T-helper 22 cell (primary cell): Measurements from ENCODE around the gene HELQ.

Source experiments
- DNase-seq: peaks from one replicate; pipeline ENCODE4 v3.0.0-alpha.2; 2020; ENCODE audit warnings: low read depth

The HELQ gene

DNA sequence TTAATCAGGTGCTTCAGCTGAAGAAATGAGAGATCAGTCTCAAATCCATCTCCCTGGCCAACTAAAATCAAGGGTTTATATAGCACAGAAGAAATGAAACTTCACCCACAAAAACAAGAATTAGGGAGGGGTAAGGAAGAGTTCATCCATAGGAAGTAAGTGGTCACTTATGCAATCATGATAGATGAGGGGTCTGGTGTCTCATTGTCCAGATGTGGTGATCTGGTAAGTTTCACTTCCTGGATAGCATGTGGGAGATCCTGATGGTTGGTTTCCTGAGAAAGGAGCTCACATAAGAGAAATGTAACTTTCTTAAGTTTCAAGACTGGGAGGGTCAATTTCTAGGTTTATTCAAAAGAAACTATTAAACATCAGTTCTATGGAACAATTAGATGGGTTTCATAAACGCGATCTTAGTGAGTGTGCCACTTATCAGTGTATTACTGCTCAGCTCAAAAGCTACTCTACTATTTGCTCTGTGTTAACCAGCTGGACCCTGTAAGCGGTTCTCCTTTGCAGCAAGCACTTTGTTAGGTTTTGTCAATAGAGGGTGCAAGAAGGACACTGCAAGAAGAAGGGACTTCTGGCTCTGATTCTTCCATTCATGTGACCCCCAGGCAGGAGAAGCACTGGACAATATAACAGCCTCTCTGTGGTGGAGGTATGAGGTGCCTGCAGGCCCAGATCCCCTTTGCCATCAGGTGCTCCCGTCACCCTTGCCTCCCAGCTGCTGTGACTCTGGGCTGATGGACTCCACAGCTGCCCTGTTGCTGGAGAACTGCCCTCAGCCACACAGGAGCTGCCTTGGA is 85.6 kb downstream of the HELQ start:
- no peak for DNase-seq

DNA sequence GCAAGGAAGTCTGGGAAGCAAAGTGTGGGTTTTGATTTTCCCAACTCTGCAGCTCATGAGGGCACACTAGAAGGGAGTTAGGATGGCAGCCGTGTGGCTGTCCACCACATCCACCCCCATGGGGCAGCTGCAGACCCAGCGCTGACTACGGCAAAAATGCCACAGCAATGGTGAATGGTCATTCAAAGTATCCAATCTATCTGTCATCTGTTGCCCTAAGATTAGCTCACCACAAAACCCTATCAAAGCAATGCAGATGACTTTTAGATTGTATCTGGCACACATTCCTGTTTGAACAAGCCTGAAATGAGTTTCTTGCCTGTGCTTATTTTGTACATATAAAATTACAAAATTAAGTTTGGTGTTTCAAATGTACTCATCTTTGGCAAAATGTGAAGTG is 91.3 kb downstream of the HELQ start:
- no peak for DNase-seq

DNA sequence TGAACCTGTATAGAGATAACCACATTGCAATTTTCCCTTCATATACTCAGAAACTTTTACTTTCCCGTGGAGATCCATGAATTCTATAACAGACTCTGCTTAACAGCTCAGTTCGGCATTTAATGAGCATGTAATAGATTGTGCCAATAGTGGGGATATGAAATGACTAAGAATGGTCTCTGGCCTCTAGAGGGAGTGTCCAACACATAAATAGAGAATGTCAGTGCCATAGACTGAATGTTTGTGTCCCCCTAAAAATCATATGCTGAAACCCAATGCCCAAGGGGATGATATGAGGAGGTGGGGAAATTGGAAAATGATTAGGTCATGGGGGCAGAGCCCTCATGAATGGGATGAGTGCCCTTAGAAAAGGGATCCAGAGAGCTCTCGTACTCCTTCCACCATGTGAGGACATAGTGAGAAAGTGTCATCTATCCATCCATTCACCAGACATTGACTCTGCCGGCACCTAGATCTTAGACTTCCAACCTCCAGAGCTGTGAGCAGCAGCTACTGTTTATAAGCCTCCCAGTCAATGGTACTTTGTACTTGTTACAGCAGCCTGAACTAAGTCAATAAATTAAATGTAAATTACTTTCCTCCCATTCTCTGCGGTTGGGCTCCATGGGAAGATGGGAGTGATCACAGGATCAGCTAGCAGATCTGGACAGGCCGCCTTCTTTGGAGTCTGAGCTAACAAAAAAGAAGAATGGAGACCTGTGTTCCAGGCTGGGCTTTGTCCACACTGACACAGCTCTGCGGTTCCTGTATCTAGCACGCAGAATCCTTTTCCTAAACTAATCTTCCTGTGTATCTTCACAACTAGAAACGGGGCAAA is 92.9 kb downstream of the HELQ start:
- DNase-seq: no peak

DNA sequence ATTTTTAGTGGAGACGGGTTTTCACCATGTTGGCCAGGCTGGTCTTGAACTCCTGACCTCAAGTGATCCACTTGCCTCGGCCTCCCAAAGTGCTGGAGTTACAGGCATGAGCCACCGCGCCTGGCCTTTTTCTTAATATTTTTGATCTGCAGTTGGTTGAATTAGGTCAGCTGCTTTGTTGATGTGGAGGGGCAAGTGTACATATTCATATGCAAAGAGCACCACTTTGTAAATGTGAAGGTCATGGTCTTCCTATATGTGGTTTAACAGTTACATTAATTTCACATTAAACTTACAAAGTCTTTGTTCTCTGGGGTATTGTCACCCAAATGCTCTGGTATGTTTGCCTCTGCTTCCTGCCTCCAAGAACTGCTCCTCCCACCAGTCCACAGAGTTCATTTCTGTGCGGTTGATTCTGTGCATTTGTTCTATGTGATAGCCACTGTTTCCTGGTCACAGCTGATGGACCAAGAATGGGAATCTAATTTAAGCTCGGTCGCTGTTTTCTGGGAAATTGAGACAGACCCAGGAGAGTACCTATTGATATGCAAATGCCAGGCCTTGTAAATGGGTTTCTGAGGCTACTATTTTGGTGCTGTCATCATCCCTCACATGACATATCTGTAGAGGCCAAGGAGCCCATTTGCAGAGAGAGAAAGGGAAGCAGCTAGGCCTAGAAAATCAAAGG is 94.1 kb downstream of the HELQ start:
- no peak for DNase-seq

DNA sequence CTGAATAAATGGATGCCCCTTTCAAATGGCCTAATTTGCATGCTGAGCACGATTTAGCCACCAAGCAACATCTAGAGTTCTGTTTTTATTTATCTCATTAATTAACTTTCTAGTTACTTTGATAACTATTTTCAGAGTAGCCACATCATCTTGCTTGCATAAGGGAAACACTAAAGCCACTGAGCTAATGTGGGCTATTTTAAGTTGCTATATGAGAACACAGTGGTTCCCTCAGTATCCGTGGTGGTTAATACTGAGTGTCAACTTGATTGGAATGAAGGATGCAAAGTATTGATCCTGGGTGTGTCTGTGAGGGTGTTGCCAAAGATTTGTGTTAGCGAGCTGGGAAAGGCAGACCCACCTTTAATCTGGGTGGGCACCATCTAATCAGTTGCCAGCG is 95.6 kb downstream of the HELQ start:
- no peak for DNase-seq

DNA sequence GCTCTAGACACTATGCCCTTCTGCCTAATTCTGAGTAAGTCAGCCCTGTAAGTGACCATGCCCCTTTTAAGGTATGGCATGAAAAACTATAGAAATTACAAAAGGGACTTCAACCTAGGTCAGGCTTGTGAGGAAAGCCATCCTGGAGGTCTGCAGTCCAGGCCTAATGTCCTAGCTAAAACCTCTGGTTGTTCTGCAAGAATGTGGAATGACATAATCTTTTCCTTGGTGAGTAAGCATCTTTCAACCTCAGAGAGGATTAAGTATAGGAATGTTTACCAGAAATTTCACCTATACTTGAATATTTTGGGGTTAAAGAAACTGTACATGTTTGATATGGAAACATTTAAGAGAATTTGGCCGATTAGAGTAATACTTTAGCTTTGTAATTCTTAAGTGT is 97.2 kb downstream of the HELQ start:
- DNase-seq: no peak
